ENCODE data around the gene TMEM200C.
A peak's percentile ranks its signal among the peaks of the same experiment; 100 is the strongest.
"Not testable (repeated sequence)": the region's sequence is repeated elsewhere in the genome, so short reads cannot be mapped to it uniquely, and the experiment has no call there.

Gene TMEM200C

GRCh38 chr18:5891184-5891853, 4.0 kb downstream of the TMEM200C start:
- no peak for DNase-seq

GRCh38 chr18:5890331-5891183, 4.8 kb downstream of the TMEM200C start:
- DNase-seq: no peak

DNA sequence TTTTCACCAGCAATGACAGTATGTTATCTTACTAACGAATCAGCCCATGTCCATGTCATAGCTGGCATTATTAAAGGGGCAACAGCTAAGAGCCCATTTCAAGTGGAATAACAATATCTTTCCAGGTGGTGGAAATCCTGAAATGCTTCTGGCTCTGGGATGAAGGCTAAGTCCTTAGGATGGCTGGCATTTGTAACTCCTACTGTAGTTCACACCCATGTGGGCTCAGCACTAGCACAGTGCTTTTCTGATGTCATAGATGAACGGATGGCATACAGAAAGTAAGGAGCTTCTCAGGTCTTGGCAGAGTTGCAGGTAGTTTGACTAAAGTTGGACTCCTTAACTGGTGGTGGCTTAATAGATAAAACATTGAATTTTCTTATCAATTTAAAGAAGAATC, 10.0 kb downstream of the TMEM200C start:
- DNase-seq: no peak

- DNase-seq: no peak
Measured at GRCh38 chr18:5884375-5884774, 10.9 kb downstream of the TMEM200C start.

DNA sequence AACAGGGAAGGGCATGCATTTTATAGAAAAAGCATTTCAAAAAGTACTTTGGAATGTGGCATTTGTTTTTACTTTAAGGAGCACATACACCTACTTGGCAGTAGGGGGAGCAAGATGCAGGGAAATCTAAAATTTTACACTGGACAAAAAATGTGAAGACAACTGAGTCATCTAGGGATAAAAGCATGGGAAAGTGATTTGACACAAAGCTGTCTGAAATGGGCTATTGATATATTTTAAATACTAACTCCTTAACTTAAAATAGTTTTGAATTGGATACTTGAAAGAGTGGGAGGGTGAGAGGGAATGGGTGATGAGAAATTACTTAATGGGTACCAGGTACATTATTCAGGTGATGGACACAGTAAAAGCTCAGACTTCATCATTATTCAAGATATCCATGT, 15.8 kb downstream of the TMEM200C start:
- DNase-seq: peak; percentile 22

GRCh38 chr18:5876891-5877290, 18.4 kb downstream of the TMEM200C start:
- no peak for DNase-seq

DNA sequence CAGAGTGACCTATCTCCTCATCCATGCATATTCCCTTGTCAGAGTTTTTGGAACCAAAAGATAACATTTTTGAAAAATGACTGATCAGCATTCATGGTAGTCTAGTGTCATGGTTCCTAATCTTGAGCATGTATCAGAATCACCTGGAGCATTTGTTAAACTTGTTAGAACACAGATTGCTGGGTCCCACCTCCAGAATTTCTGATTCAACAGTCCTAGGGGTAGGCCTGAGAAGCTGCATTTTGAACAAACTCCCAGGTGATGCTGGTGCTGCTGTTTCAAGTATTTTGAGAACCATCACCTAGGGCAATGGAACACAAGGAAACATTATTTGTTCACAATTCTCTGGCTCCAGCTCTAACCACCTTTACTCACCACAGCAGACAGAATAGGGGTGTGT, 21.0 kb downstream of the TMEM200C start:
- no peak for DNase-seq

DNA sequence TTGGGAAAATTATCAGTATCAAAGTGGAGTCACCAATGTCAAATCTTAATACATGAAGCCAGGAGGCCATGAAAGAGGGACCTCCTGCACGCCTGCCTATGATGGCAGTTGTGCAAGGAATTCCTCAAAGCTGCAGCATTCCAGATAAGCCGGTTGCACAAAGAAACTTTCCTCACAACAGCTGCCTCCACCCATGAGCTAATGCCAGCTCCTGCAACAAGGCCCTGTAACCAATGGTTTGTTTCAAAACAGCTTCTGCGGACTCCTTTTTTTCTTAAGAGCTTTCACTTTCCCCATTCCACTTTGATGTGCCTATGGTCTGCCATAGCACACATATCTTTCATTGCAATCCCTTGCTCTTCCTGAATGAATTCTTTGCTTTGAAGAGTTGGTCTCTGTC, 22.4 kb downstream of the TMEM200C start:
- DNase-seq: no peak

GRCh38 chr18:5871426-5871825, 23.9 kb downstream of the TMEM200C start:
- no peak for DNase-seq

DNA sequence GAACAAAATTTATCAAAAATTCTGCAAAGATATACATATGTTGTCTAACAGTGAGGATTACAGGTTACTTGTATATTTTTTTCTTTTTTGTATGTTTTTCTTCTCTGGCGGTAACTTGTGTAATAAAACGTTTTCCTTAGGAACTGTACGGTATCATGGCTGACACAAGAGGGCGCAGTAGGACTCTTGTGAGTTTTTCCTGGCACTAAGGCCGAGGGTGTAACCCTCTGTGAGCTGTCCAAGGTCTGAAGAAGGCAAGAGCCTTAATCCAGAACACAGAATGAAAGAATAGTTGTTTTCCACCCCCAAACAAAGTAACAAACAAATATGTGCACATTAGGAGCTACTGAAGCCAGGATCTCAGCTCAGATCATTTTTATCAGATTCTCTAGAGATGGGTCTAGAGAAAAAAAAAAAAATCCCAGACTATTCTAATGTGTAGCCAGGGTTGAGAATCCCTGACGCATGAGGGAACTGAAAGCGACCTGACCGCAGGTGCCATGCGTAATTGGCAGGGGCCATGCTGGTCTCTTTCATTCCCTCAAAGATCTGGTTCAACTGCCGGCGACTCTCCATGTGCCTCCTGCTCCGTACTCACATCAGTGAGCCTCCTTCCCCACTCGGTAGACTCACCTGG, 27.0 kb downstream of the TMEM200C start:
- DNase-seq: peak; percentile 89

DNA sequence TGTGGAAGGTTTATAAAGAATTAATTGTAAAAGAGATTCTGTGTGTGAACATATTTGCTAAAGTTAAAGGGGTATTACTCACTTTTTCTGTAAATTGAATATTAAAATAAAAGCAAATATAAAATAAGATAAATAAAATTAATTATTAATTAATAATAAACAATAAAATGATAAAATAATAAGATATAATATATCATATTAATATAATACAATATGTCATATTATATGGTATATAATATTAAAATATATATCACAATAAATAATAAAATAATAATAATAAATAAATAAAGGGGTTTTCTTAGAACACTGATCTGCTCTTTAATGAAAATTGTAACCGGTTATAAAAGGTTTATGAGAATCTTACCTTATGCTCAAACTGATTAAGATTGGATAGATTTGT, 29.8 kb downstream of the TMEM200C start:
- DNase-seq: no peak

- not testable (repeated sequence) for DNase-seq
Measured at GRCh38 chr18:5862127-5862526, 33.2 kb downstream of the TMEM200C start.

DNA sequence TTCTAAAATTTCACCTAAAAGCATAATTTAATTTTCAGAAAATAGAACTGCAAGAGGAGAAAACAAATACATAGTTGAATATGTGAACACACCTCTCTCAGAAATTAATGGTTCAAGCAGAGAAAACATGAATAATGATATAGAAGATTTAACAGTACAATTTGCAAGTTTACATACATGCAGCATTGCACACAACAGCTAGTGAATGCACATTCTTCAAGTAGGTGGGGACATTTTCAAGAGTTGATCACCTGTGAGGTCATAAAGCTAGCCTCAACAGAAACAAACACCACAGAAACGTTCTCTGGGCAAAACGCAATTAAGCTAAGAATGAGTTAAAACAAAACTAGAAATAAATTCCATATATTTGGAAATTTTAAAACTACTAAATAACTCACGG, 38.1 kb downstream of the TMEM200C start:
- DNase-seq: no peak

- no peak for DNase-seq
Measured at GRCh38 chr18:5853253-5853652, 42.1 kb downstream of the TMEM200C start.

- DNase-seq: peak; percentile 4
Measured at GRCh38 chr18:5851998-5852397, 43.3 kb downstream of the TMEM200C start.

DNA sequence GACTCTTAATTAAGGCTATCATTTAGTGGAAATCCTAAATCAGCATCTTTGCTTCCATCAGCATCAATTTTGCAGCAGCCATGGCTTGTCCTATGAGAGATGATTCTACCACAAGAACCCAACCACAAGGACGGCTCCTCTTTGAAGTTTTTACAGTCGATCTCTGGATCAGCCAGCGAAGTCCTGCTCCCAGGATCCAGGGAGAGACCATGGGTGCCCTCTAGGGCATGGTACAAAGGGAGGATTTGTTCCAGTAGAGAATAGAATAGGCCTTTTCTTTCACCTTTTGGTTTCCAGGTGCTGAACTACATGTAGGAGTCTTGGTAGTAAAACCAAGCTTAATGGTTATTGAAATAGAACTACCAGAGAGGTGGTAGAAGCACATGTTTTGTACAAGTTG, 52.7 kb downstream of the TMEM200C start:
- DNase-seq: no peak

GRCh38 chr18:5841518-5841917, 53.8 kb downstream of the TMEM200C start:
- DNase-seq: no peak

DNA sequence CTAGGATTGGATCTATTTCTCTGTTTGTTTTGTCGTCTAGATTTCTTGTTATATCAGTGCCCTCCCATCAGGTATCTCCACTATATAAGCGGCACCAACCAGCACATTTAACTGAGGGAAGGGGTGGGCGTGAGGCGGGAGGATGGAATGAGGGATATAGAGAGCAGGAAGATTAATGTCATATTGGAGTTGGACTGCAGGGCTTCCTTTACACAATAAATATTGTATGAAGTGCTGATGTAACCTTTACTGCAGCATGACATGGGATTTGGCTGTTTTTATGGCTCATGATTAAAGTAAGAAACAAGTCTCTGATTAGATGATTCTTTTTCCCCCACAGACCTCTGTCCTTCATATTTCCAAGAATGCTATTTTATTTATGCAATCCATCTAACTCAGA, 54.8 kb downstream of the TMEM200C start:
- DNase-seq: no peak

DNA sequence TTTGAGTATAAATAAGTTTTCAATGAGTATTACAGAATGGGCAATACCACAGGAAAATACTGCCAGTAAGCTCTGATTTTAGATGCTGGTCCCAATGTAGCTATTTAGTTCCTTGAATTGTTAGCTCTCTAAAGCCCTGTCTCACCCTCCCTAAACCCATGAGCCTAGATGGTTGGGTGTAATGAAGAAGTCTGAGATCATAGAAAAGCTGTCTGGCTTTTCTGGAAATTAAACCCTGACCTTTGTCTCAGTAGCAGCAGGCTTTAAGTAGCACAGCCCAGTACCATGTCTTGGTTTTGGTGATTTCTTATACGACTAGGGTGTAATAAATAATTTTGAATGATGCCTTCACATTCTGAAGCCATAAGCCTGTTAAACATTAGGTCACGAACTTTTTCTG, 55.3 kb downstream of the TMEM200C start:
- DNase-seq: no peak

DNA sequence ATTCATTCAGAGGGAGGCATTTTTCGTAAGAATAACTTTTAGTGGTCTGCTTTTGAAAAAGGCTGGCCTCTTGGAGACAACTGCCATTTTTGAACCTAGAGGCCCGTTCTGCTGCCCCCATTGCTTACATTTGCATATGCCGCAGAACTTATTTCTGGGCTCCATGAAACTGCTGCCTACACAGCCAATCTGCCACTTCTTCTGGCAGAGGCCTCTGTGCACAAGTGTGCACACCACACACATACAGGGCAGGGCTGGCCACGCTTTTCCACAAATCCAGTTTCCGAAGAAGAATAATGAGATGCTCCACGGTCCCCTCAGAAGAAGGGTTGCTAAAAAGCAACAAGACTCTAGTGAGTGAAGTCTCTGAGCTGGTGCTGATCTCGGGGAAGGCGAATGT, 56.2 kb downstream of the TMEM200C start:
- no peak for DNase-seq

Data from OCI-M1 (cell line).